Measurements from ENCODE around the gene PUSL1.

The PUSL1 gene

GRCh38 chr1:1279028-1279427, 29.4 kb upstream of the PUSL1 start:
- no peak for DNase-seq (ENCODE audit: low spot score)

GRCh38 chr1:1280782-1281481, 27.5 kb upstream of the PUSL1 start:
- no peak for DNase-seq (ENCODE audit: low spot score)

- DNase-seq (ENCODE audit: low spot score) = no peak
These were observed 26.7 kb upstream of the PUSL1 start for GRCh38 chr1:1281533-1282321.

- no peak for DNase-seq (ENCODE audit: low spot score)
These were observed 25.4 kb upstream of the PUSL1 start for GRCh38 chr1:1282998-1283397.

GRCh38 chr1:1283821-1284220, 24.6 kb upstream of the PUSL1 start:
- no peak for DNase-seq (ENCODE audit: low spot score)

- DNase-seq (ENCODE audit: low spot score) = no peak
These were observed 23.9 kb upstream of the PUSL1 start for GRCh38 chr1:1284221-1285101.

- no peak for DNase-seq (ENCODE audit: low spot score)
These were observed 23.3 kb upstream of the PUSL1 start for GRCh38 chr1:1285102-1285571.

GRCh38 chr1:1285611-1286311, 22.6 kb upstream of the PUSL1 start:
- DNase-seq (ENCODE audit: low spot score) = no peak

GRCh38 chr1:1286313-1287261, 21.8 kb upstream of the PUSL1 start:
- no peak for DNase-seq (ENCODE audit: low spot score)

GRCh38 chr1:1287288-1288110, 20.9 kb upstream of the PUSL1 start:
- DNase-seq (ENCODE audit: low spot score) = no peak

GRCh38 chr1:1290238-1290731, 18.1 kb upstream of the PUSL1 start:
- no peak for DNase-seq (ENCODE audit: low spot score)

GRCh38 chr1:1291023-1291528, 17.3 kb upstream of the PUSL1 start:
- DNase-seq (ENCODE audit: low spot score) = no peak

- DNase-seq (ENCODE audit: low spot score) = no peak
These were observed 16.6 kb upstream of the PUSL1 start for GRCh38 chr1:1291548-1292441.

GRCh38 chr1:1292442-1292779, 16.0 kb upstream of the PUSL1 start:
- DNase-seq (ENCODE audit: low spot score) = no peak

GRCh38 chr1:1292851-1293250, 15.5 kb upstream of the PUSL1 start:
- DNase-seq (ENCODE audit: low spot score) = no peak

GRCh38 chr1:1293263-1294249, 14.8 kb upstream of the PUSL1 start:
- no peak for DNase-seq (ENCODE audit: low spot score)

- DNase-seq (ENCODE audit: low spot score) = no peak
These were observed 14.0 kb upstream of the PUSL1 start for GRCh38 chr1:1294250-1294890.
